Measurements from ENCODE around the gene PCDHGB7.
"Not testable (repeated sequence)": the region's sequence is repeated elsewhere in the genome, so short reads cannot be mapped to it uniquely, and the experiment has no call there.

The PCDHGB7 gene

DNA sequence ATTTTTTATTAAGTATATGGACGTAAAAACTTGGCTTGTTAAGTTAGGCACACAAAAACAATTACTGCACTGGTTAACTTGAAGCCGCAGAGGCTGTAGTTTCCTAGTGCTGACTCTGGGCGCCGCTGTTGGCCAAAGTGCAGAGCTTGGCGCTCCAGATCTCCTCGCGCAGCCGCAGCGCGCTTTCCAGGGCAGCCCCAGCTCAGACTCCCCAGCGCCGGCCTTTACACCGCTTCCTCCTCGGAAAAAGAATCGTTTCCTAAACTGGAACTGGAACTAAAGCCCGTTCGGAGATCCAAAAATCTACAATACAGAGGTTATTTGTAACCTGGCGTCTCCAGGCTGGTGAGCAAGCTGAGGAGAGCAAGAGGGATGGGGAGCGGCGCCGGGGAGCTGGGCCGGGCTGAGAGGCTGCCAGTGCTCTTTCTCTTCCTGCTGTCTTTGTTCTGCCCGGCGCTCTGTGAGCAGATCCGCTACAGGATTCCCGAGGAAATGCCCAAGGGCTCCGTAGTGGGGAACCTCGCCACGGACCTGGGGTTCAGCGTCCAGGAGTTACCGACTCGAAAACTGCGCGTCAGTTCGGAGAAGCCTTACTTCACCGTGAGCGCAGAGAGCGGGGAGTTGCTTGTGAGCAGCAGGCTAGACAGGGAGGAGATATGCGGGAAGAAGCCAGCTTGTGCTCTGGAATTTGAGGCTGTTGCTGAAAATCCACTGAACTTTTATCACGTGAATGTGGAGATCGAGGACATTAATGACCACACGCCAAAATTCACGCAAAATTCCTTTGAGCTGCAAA is 19.5 kb upstream of the PCDHGB7 start, which contains the start of gene PCDHGB5:
Gene PCDHGB5 (plus strand): TSS at position 192 of the 796 bp plus-strand sequence. CDS start 181 bp downstream, at position 373.
- DNase-seq, result not testable (repeated sequence)

DNA sequence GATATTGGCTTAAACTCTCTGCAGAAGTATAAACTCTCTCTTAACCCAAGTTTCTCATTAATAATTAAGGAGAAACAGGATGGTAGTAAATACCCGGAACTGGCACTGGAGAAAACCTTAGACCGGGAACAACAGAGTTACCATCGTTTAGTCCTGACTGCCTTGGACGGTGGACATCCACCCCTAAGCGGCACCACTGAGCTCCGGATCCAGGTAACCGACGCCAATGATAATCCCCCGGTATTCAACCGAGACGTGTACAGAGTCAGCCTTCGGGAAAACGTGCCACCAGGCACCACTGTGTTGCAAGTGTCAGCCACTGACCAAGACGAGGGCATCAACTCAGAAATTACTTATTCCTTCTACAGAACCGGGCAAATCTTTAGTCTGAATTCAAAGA is 18.9 kb upstream of the PCDHGB7 start:
- no peak for DNase-seq

DNA sequence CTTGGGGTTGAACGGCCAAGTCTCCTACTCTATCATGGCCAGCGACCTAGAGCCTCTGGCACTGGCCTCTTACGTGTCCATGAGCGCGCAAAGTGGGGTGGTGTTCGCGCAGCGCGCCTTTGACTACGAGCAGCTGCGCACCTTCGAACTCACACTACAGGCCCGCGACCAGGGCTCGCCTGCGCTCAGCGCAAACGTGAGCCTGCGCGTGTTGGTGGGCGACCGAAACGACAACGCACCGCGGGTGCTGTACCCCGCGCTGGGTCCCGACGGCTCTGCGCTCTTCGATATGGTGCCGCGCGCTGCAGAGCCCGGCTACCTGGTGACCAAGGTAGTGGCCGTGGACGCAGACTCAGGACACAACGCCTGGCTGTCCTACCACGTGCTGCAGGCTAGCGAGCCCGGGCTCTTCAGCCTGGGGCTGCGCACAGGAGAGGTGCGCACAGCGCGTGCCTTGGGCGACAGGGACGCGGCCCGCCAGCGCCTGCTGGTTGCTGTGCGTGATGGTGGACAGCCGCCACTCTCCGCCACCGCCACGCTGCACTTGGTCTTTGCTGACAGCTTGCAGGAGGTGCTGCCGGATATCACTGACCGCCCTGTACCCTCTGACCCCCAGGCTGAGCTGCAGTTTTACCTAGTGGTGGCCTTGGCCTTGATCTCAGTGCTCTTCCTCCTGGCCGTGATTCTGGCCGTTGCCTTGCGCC is 17.8 kb upstream of the PCDHGB7 start:
- DNase-seq, result no peak

DNA sequence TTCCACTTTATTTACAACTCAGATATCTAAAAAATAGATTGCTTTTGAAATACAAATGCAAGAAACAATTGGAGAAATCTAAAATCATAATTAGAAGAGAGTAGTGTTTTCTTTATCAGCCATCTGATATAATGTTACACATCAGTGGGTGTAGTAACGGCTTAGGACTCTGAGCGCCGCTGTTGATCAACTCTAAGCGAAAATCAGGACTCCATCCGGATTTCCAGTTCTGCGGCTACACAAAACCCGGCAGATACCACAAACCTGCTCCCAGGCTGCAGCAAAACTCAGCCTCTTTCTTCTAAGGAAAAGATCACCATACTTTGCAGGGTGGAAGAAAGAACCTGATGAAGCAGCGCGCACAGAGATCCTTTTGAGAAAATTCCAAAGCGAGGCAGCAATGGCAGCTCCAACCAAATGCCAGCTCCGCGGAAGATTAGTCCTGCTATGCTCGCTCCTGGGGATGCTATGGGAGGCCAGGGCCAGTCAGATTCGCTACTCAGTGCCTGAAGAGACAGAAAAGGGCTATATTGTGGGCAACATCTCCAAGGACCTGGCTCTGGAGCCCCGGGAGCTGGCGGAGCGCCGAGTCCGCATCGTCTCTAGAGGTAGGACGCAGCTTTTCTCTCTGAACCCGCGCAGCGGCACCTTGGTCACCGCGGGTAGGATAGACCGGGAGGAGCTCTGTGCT is 14.8 kb upstream of the PCDHGB7 start, which contains the start of gene PCDHGA9:
Gene PCDHGA9 (plus strand): TSS at position 226 of the 691 bp plus-strand sequence. CDS start 175 bp downstream, at position 401.
- no peak for DNase-seq

DNA sequence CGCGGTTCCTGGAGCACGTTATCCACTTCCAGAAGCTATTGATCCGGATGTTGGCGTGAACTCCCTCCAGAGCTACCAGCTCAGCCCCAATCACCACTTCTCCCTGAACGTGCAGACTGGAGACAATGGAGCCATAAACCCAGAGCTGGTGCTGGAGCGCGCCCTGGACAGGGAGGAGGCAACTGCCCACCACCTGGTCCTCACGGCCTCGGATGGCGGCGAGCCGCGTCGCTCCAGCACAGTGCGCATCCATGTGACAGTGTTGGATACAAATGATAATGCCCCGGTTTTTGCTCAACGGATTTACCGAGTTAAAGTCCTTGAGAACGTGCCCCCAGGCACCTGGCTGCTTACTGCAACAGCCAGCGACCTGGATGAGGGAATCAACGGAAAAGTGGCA is 14.1 kb upstream of the PCDHGB7 start:
- no peak for DNase-seq

DNA sequence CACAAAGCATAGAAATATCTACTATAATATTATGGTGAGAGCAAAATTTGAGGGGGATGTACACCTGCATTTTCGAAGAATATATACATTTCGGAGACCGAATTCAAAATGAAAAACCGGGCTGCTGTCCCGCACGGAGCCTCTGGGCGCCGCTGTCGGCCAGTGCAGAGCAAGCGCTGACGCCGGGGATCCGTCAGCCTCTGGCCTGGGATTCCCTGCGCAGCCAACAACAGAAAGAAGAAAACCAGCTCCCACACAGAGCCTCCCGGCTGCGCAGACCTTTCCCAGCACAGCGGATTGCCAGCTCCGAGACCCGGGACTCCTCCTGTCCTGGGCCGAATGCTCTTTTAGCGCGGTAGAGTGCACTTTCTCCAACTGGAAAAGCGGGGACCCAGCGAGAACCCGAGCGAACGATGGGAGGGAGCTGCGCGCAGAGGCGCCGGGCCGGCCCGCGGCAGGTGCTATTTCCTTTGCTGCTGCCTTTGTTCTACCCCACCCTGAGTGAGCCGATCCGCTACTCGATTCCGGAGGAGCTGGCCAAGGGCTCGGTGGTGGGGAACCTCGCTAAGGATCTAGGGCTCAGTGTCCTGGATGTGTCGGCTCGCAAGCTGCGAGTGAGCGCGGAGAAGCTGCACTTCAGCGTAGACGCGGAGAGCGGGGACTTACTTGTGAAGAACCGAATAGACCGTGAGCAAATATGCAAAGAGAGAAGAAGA is 9.5 kb upstream of the PCDHGB7 start, which contains the start of gene PCDHGB6:
Gene PCDHGB6 (plus strand): TSS at position 232 of the 716 bp plus-strand sequence. CDS start 182 bp downstream, at position 414.
- DNase-seq, result not testable (repeated sequence)

DNA sequence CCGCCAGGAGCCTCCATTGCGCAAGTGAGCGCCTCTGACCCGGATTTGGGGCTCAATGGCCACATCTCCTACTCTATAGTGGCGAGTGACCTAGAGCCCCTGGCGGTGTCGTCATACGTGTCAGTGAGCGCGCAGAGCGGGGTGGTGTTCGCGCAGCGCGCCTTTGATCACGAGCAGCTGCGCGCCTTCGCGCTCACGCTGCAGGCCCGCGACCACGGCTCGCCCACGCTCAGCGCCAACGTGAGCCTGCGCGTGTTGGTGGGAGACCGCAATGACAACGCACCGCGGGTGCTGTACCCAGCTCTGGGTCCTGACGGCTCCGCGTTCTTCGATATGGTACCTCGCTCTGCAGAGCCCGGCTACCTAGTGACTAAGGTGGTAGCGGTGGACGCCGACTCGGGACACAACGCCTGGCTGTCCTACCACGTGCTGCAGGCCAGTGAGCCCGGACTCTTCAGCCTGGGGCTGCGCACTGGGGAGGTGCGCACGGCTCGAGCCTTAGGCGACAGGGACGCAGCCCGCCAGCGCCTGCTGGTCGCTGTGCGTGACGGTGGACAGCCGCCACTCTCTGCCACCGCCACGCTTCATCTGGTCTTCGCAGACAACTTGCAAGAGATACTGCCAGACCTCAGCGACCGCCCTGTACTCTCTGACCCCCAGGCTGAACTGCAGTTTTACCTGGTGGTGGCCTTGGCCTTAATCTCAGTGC is 7.7 kb upstream of the PCDHGB7 start:
- DNase-seq, result no peak

DNA sequence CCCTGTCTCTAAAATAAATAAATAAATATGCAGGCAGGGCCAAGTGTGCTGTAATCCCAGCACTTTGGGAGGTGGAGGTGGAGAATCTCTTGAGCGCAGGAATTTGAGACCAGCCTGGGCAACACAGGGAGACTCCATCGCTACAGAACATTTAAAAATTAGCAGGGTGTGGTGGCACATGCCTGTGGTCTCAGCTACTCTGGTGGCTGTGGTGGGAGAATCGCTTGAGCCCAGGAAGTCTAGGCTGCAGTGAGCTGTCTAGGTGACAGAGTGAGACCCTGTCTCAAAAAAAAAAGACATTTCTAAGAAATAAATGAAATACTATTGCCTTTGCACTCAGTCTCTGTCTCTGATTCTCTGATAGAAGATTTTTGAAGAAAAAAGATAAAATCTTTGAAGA is 5.9 kb upstream of the PCDHGB7 start:
- no peak for DNase-seq

DNA sequence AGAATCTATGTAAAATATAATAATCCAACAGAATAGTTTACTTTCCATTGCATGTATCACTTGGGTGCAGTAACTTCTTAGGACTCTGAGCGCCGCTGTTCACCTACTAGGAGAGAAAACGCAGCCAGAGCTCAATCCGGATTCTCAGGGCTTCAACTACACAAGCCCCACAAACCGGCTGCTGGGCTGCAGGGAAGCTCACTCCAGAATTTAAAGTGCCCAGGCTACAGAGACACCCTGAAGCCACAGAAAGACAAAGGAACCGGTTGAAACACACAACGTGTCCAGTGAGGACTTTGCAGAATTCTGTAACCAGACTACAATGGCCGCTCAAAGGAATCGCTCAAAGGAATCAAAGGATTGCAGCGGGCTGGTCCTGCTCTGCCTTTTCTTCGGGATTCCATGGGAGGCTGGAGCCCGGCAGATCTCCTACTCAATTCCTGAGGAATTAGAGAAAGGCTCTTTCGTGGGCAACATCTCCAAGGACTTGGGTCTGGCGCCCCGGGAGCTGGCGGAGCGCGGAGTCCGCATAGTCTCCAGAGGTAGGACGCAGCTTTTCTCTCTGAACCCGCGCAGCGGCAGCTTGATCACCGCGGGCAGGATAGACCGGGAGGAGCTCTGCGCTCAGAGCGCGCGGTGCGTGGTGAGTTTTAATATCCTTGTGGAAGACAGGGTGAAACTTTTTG is 4.5 kb upstream of the PCDHGB7 start, which contains the start of gene PCDHGA10:
Gene PCDHGA10 (plus strand): TSS at position 134 of the 686 bp plus-strand sequence. CDS start 189 bp downstream, at position 323.
- DNase-seq, result no peak

DNA sequence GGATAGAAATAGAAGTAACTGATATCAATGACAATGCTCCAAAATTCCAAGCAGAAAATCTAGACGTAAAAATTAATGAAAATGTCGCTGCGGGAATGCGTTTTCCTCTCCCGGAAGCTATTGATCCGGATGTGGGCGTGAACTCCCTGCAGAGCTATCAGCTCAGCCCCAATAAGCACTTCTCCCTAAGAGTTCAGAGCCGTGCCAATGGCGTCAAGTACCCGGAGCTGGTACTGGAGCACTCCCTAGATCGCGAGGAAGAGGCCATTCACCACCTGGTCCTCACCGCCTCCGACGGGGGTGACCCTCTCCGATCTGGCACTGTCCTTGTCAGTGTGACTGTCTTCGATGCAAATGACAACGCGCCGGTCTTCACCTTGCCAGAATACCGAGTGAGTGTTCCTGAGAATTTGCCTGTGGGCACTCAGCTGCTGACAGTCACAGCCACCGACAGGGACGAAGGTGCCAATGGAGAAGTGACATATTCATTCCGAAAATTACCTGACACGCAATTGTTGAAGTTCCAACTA is 3.9 kb upstream of the PCDHGB7 start:
- DNase-seq, result no peak

DNA sequence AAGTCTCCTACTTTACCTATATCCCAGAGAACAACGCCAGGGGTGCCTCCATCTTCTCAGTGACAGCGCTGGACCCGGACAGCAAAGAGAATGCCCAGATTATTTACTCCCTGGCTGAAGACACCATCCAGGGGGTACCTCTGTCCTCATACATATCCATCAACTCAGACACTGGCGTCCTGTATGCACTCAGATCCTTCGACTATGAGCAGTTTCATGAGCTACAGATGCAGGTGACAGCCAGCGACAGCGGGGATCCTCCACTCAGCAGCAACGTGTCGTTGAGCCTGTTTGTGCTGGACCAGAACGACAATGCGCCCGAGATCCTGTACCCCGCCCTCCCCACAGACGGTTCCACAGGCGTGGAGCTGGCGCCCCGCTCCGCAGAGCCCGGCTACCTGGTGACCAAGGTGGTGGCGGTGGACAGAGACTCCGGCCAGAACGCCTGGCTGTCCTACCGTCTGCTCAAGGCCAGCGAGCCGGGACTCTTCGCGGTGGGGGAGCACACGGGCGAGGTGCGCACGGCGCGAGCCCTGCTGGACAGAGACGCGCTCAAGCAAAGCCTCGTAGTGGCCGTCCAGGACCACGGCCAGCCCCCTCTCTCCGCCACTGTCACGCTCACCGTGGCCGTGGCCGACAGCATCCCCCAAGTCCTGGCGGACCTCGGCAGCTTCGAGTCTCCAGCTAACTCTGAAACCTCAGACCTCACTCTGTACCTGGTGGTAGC is 2.8 kb upstream of the PCDHGB7 start:
- DNase-seq, result not testable (repeated sequence)

DNA sequence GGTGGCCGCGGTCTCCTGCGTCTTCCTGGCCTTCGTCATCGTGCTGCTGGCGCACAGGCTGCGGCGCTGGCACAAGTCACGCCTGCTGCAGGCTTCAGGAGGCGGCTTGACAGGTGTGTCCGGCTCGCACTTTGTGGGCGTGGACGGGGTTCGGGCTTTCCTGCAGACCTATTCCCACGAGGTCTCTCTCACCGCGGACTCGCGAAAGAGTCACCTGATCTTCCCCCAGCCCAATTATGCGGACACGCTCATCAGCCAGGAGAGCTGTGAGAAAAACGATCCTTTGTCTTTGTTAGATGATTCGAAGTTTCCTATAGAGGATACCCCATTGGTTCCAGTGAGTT is 2.2 kb upstream of the PCDHGB7 start:
- DNase-seq, result not testable (repeated sequence)

DNA sequence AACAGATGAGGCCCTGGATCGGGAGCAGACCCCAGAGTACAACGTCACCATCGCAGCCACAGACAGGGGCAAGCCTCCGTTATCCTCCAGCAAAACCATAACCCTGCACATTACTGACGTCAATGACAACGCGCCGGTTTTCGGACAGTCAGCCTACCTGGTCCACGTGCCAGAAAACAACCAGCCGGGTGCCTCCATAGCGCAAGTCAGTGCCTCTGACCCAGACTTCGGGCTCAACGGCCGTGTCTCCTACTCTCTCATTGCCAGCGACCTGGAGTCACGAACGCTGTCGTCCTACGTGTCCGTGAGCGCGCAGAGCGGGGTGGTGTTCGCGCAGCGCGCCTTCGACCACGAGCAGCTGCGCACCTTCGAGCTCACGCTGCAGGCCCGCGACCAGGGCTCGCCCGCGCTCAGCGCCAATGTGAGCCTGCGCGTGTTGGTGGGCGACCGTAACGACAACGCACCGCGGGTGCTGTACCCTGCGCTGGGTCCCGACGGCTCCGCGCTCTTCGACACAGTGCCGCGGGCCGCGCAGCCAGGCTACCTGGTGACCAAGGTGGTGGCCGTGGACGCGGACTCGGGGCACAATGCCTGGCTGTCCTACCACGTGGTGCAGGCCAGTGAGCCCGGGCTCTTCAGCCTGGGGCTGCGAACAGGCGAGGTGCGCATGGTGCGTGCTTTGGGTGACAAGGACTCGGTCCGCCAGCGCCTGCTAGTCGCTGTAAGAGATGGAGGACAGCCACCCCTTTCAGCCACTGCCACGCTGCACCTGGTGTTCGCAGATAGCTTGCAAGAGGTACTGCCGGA is 1.8 kb downstream of the PCDHGB7 start:
- no peak for DNase-seq

DNA sequence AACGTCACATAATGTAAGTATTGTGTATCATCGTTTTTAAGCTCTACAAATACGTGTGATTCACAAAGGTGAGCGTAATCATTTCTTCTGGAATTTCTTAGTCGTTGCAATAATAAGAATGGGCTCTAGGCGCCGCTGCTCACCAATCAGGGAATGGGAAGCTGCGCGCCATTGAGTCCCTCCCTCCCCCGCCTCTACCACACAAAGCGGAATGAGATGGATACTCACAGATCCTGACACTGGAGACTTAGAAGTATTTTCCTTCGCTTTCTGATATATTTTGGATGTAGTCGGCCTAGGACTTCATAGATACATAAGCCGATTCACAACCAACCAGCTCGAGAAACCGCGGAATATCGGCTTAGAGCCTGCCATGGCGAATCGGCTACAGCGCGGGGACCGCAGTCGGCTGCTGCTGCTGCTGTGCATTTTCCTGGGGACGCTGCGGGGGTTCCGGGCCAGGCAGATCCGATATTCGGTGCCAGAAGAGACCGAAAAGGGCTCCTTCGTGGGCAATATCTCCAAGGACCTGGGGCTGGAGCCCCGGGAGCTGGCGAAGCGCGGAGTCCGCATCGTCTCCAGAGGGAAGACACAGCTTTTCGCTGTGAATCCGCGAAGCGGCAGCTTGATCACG is 3.5 kb downstream of the PCDHGB7 start, which contains the start of gene PCDHGA11:
Gene PCDHGA11 (plus strand): TSS at position 197 of the 634 bp plus-strand sequence. CDS start 177 bp downstream, at position 374.
- no peak for DNase-seq

DNA sequence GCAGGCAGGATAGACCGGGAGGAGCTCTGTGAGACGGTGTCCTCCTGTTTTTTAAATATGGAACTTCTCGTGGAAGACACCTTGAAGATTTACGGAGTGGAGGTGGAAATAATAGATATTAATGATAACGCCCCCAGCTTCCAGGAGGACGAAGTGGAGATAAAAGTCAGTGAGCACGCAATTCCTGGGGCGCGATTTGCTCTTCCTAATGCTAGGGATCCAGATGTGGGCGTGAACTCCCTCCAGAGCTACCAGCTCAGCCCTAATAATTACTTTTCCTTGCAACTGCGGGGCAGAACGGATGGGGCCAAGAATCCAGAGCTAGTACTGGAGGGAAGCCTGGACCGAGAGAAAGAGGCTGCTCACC is 4.0 kb downstream of the PCDHGB7 start:
- no peak for DNase-seq

DNA sequence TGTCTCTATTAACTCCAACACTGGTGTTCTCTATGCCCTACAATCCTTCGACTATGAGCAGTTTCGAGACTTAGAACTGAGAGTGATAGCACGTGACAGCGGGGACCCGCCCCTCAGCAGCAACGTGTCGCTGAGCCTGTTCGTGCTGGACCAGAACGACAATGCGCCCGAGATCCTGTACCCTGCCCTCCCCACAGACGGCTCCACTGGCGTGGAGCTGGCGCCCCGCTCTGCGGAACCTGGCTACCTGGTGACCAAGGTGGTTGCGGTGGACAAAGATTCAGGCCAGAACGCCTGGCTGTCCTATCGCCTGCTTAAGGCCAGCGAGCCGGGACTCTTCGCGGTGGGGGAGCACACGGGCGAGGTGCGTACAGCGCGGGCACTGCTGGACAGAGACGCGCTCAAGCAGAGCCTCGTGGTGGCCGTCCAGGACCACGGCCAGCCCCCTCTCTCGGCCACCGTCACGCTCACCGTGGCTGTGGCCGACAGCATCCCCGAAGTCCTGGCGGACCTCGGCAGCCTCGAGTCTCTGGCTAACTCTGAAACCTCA is 5.3 kb downstream of the PCDHGB7 start:
- DNase-seq, result no peak

DNA sequence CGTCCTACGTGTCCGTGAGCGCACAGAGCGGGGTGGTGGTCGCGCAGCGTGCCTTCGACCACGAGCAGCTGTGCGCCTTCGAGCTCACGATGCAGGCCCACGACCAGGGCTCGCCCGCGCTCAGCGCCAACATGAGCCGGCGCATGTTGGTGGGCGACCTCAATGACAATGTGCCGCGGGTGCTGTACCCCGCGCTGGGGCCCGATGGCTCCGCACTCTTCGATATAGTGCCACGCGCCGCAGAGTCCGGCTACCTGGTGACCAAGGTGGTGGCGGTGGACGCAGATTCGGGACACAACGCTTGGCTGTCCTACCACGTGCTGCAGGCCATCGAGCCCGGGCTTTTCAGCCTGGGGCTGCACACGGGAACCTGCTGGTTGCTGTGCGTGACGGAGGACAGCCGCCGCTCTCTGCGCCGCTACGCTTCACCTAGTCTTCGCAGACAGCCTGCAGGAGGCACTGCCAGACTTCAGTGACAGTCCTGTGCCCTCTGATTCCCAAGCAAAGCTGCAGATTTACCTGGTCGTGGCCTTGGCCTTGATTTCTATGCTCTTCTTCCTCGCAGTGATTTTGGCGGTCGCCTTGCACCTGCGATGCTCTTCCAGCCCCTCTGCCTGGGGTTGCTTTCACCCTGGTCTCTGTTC is 10.4 kb downstream of the PCDHGB7 start:
- no peak for DNase-seq

All from SHP77 treated with DMSO at 0.1 percent for 48 hours (cell line).